Measurements from ENCODE around the gene EBF3.

EBF3 gene

DNA sequence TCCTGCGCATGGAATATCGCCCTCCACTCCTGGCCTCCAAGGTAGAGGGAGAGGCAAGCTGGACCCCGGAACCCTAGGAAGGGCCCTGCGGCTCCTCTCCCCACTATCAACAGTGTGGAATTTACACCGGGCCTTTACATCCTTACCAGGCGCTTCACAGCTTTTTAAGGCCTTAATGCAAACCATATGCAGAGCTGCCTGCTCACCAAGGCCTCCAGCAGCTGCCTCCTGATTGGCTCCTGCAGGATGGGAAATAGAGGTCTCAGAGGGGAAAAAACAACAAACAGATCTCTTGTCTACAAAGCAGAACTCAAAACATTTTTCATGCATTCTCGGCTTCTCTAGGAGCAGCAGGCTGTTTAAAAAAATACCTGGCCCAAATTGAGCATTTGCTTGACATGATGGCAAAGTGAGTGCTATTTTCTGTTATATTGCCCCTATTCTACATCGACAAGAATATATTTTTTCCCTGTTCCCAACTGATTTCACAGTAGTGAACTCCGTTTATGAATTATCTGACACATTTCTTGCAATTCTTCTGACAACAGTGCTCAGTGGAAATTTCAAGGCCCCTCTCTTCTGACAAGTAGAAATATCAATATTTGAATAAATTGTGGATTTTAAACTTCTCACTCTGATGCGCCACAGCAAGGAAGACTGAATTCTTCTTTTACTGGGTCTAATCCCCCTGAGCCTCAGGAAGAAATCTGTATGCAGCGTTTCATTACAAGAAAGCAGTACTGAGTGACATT, 51.7 kb downstream of the EBF3 start:
- FAIRE-seq (no peak), DNase-seq (ENCODE audit: insufficient read length) (no peak)
- TF ChIP-seq POLR2A (IDR thresholded peaks at IDR 0.05; ENCODE audit: low read depth, low read length) (no peak), TAF1 (IDR thresholded peaks at IDR 0.05; ENCODE audit: borderline replicate concordance, low read depth, low read length) (no peak), POLR2AphosphoS5 (IDR thresholded peaks at IDR 0.05; ENCODE audit: low read depth, low read length) (no peak)

DNA sequence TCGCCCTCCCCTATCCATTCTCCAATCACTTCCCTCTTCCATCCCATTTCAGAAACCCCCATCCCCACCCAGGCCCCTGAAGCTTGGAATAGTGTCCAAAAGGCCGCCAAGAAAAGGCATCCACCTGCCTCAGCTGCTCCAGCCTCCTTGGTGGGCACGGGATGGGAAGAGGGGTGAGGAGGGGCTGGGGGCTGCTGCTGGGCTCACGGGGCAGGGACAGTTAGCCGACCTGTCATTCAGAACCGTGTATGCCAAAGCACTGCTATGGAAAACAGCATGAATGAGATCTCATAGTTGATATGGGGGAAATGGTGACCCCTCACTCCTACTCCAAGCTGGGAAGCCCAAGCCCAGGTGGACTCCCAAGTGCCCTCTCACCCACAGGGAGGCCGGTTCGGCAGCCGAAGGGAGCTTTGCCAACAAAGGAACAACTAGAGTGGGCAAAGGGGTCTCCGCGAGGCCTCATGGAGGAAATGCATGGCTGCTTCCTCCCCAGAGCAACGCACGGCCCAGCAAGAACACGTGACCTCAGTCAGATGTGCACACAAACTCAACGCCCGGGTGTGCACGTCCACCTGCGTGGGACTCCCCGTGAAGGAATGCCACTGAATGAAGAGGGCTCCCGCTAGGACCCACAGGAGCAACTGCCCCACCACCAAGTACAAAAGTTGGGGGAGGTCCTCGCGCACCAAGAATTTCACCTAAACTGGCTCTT, 52.5 kb downstream of the EBF3 start:
- no peak for FAIRE-seq
- no peak for DNase-seq (ENCODE audit: insufficient read length)
- TF ChIP-seq POLR2AphosphoS5 (IDR thresholded peaks at IDR 0.05; ENCODE audit: low read depth, low read length) = no peak
- TF ChIP-seq POLR2A (IDR thresholded peaks at IDR 0.05; ENCODE audit: low read depth, low read length) = no peak
- TF ChIP-seq TAF1 (IDR thresholded peaks at IDR 0.05; ENCODE audit: borderline replicate concordance, low read depth, low read length) = no peak

- DNase-seq (ENCODE audit: insufficient read length) (no peak), FAIRE-seq (no peak)
- TF ChIP-seq POLR2A (IDR thresholded peaks at IDR 0.05; ENCODE audit: low read depth, low read length) = no peak
- TF ChIP-seq TAF1 (IDR thresholded peaks at IDR 0.05; ENCODE audit: borderline replicate concordance, low read depth, low read length) = no peak
- no peak for TF ChIP-seq POLR2AphosphoS5 (IDR thresholded peaks at IDR 0.05; ENCODE audit: low read depth, low read length)
Measured at GRCh38 chr10:129910861-129911260, 53.2 kb downstream of the EBF3 start.

GRCh38 chr10:129909531-129910256, 54.4 kb downstream of the EBF3 start:
- DNase-seq (ENCODE audit: insufficient read length) (no peak), FAIRE-seq (no peak)
- TF ChIP-seq POLR2A (IDR thresholded peaks at IDR 0.05; ENCODE audit: low read depth, low read length) = no peak

GRCh38 chr10:129909080-129909479, 55.0 kb downstream of the EBF3 start:
- TF ChIP-seq POLR2AphosphoS5 (IDR thresholded peaks at IDR 0.05; ENCODE audit: low read depth, low read length) (no peak), POLR2A (IDR thresholded peaks at IDR 0.05; ENCODE audit: low read depth, low read length) (no peak), TAF1 (IDR thresholded peaks at IDR 0.05; ENCODE audit: borderline replicate concordance, low read depth, low read length) (no peak)
- DNase-seq (ENCODE audit: insufficient read length) (no peak), FAIRE-seq (no peak)

DNA sequence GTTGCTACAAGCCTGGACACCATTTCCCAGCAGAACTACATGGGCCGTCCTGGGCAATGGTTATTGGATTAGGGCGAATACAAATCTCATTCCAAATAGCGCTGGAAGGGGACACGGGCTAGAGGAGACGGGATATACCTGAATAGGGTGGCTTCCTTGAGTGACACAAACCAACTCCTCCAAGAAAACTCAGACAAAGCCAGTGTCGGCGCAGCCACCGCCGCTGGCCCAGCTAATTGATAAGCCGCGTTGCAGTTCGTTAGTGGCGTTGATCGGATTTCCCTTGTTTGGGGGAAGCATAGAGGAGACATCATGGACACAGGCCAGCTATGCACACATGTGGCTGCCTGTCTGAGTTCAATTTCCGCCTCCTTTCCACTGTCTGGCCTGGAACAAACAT, 55.7 kb downstream of the EBF3 start:
- DNase-seq (ENCODE audit: insufficient read length) (no peak), FAIRE-seq (no peak)
- no peak for TF ChIP-seq POLR2A (IDR thresholded peaks at IDR 0.05; ENCODE audit: low read depth, low read length)
- no peak for TF ChIP-seq POLR2AphosphoS5 (IDR thresholded peaks at IDR 0.05; ENCODE audit: low read depth, low read length)
- no peak for TF ChIP-seq TAF1 (IDR thresholded peaks at IDR 0.05; ENCODE audit: borderline replicate concordance, low read depth, low read length)

GRCh38 chr10:129905553-129905952, 58.5 kb downstream of the EBF3 start:
- no peak for FAIRE-seq
- no peak for DNase-seq (ENCODE audit: insufficient read length)
- no peak for TF ChIP-seq TAF1 (IDR thresholded peaks at IDR 0.05; ENCODE audit: borderline replicate concordance, low read depth, low read length)
- no peak for TF ChIP-seq POLR2A (IDR thresholded peaks at IDR 0.05; ENCODE audit: low read depth, low read length)
- no peak for TF ChIP-seq POLR2AphosphoS5 (IDR thresholded peaks at IDR 0.05; ENCODE audit: low read depth, low read length)

DNA sequence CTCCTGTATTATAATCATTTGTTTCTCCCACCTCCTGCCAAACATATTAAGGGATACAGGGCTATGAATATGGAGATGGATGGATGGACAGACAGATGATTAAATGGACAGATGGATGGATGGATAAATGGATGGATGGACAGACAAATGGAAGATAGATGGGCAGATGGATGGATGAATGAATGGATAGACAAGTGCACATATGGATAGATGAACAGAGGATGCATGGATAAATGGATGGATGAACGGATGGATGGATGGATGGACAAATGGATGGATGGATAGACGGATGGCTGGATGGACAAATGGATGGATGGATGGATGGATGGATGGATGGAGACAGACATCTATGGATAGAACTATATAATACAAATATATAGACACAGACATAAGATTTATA, 59.8 kb downstream of the EBF3 start:
- FAIRE-seq (no peak), DNase-seq (ENCODE audit: insufficient read length) (no peak)
- TF ChIP-seq TAF1 (IDR thresholded peaks at IDR 0.05; ENCODE audit: borderline replicate concordance, low read depth, low read length) (no peak), POLR2A (IDR thresholded peaks at IDR 0.05; ENCODE audit: low read depth, low read length) (no peak)

DNA sequence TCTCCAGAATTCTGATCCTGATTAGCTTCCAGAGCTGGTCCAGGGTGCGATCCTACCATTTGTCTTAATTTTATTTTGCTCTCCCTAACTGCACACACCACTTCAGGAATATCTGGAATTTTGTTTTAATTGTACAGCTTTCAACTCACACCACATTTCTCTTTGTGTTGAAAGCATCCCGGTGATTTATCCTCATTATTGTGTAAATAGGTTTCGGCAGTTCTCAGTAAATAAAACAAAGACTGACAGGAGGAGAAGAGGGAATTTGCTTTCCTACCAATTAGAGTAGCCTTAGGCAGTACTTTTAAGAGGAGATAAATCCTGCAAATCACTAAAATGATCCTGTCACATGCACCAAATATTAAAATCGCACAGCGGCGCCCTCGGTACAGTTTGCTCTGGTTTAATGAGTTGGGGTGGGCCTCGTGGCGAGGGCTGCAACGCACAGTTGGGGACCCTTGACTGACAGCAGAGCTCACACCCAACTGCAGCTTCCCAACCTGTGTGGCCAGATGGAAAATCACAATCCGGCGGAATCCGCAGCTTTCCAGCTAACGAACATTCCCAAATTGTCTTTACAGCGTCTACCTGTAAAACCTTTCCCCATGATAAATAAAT, 62.6 kb downstream of the EBF3 start:
- DNase-seq (ENCODE audit: insufficient read length) = no peak
- TF ChIP-seq POLR2A (IDR thresholded peaks at IDR 0.05; ENCODE audit: low read depth, low read length) (no peak), POLR2AphosphoS5 (IDR thresholded peaks at IDR 0.05; ENCODE audit: low read depth, low read length) (no peak), TAF1 (IDR thresholded peaks at IDR 0.05; ENCODE audit: borderline replicate concordance, low read depth, low read length) (no peak)
- no peak for FAIRE-seq

GRCh38 chr10:129900825-129901224, 63.2 kb downstream of the EBF3 start:
- TF ChIP-seq TAF1 (IDR thresholded peaks at IDR 0.05; ENCODE audit: borderline replicate concordance, low read depth, low read length) = no peak
- TF ChIP-seq POLR2AphosphoS5 (IDR thresholded peaks at IDR 0.05; ENCODE audit: low read depth, low read length) = no peak
- TF ChIP-seq POLR2A (IDR thresholded peaks at IDR 0.05; ENCODE audit: low read depth, low read length) = no peak
- no peak for DNase-seq (ENCODE audit: insufficient read length)
- FAIRE-seq = no peak

DNA sequence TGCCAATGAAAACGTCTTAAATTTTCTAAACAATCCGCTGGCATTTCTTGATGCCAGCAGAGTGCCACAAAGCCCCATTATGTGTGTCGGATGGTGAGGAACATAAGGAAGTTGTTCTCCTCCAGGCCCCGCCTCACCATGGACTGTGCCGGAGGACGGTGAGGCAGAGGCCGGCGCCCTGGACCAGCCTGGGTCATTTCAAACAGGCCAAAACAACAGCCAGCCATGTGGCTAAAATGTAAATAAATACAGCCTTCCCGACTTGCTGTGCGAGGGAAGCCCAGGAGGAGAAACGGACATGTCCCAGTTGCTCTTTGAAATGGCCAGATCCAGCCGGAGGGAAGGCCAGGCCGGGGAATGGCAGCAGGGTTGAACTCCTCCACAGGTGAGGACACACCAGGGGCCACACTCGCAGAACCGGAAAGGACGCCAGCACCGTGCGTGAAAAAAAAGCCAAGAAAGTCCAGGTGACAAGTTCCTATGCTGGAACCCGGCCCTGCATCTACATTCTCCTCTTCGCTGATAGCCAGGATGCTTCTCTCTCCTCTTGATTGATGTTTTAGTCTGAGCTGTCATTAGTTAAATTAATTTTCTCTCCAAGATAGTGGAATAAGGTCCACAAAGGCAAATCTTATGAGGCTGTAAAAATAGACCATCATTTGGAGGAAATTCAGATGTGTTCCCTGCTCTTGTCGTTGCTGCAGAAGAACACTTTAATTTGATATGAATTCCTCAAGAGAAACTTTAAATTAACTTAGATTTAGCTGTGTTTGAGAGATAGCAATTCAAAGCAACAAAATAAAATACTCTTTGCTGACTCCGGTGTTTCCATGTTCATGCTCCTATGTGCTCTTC, 64.6 kb downstream of the EBF3 start:
- DNase-seq (ENCODE audit: insufficient read length) = no peak
- no peak for FAIRE-seq
- no peak for TF ChIP-seq POLR2AphosphoS5 (IDR thresholded peaks at IDR 0.05; ENCODE audit: low read depth, low read length)
- TF ChIP-seq POLR2A (IDR thresholded peaks at IDR 0.05; ENCODE audit: low read depth, low read length) = no peak
- no peak for TF ChIP-seq TAF1 (IDR thresholded peaks at IDR 0.05; ENCODE audit: borderline replicate concordance, low read depth, low read length)

Data from GM12892 (cell line).